PC-3 (cell line): ENCODE measurements around the gene GSK3B. TPM values are rescaled to one million over a fixed set of nuclear protein-coding genes. Genes with fewer than 3 reads are reported as not detected.

Experiments
- ATAC-seq: fragments of 200-7000 bp; cut with Tn5 transposase; 2 replicates; pipeline ENCODE4 v1.9.1; 2020; ENCODE audit warnings: mild to moderate bottlenecking, moderate library complexity
- BruUV-seq: library from RNA; stranded (reverse); fragments of 400-500 nt; replicated peaks from 2 replicates; lab custom pipeline; 2021; lab: Mats Ljungman, UMichigan
- CTCF ChIA-PET: fragments of 300-600 bp; sonication (Branson Sonifier 250); formaldehyde crosslinking; loops from one replicate; lab custom pipeline; 2022; ENCODE audit warnings: antibody characterized with exemption; lab: Charles Lee
- POLR2A ChIA-PET: fragments of 300-600 bp; sonication (Branson Sonifier 250); formaldehyde crosslinking; loops from one replicate; lab custom pipeline; 2022; ENCODE audit warnings: antibody characterized with exemption; ENCODE audit not compliant: unreplicated experiment; lab: Charles Lee
- DNase-seq: peaks from one replicate; pipeline ENCODE4 v3.0.0-alpha.2; 2015
- H2AFZ ChIP-seq: fragments of 300-600 bp; sonication (generic); 2 replicates; pipeline ENCODE4 v1.6.0; 2016; ENCODE audit warnings: antibody characterized with exemption, low read length
- H3F3A ChIP-seq: fragments of 300-600 bp; sonication (generic); one replicate; pipeline ENCODE4 v1.6.0; 2017; ENCODE audit warnings: antibody characterized with exemption, low read length, control low read depth, mild to moderate bottlenecking; ENCODE audit not compliant: unreplicated experiment
- H3K27ac ChIP-seq: fragments of 300-600 bp; sonication (generic); 2 replicates; pipeline ENCODE4 v1.5.1; 2016; ENCODE audit warnings: mild to moderate bottlenecking, low read length
- H3K27me3 ChIP-seq: fragments of 300-600 bp; sonication (generic); 2 replicates; pipeline ENCODE4 v1.6.1; 2016; ENCODE audit warnings: low read length, mixed read lengths
- H3K36me3 ChIP-seq: fragments of 300-600 bp; sonication (generic); 2 replicates; pipeline ENCODE4 v1.6.1; 2016; ENCODE audit warnings: low read depth, mixed run types, low read length, mixed read lengths
- H3K4me1 ChIP-seq: fragments of 300-600 bp; sonication (generic); 2 replicates; pipeline ENCODE4 v1.5.1; 2016; ENCODE audit warnings: low read length; ENCODE audit not compliant: insufficient read depth
- H3K4me2 ChIP-seq: fragments of 300-600 bp; sonication (generic); 2 replicates; pipeline ENCODE4 v1.6.0; 2016; ENCODE audit warnings: low read length
- H3K4me3 ChIP-seq: fragments of 300-600 bp; sonication (generic); 2 replicates; pipeline ENCODE4 v1.5.1; 2016; ENCODE audit warnings: mild to moderate bottlenecking, low read length, mixed read lengths
- H3K79me2 ChIP-seq: fragments of 300-600 bp; sonication (generic); 2 replicates; pipeline ENCODE4 v1.6.1; 2017; ENCODE audit warnings: low read length, mixed read lengths
- H3K9ac ChIP-seq: fragments of 300-600 bp; sonication (generic); 2 replicates; pipeline ENCODE4 v1.6.0; 2016; ENCODE audit warnings: mild to moderate bottlenecking, low read length
- H3K9me2 ChIP-seq: fragments of 300-600 bp; sonication (generic); replicated peaks from 2 replicates; pipeline ENCODE4 v1.6.1; 2016; ENCODE audit warnings: mixed run types, low read length, mixed read lengths
- H3K9me3 ChIP-seq: fragments of 300-600 bp; sonication (generic); 2 replicates; pipeline ENCODE4 v1.6.1; 2016; ENCODE audit warnings: low read length, mixed read lengths
- H4K20me1 ChIP-seq: fragments of 300-600 bp; sonication (generic); 2 replicates; pipeline ENCODE4 v1.6.1; 2016; ENCODE audit warnings: low read length, mixed read lengths
- EZH2 ChIP-seq: fragments of 300-600 bp; sonication (generic); IDR thresholded peaks from one replicate; pipeline ENCODE4 v1.6.1; 2017; ENCODE audit warnings: antibody characterized with exemption, mild to moderate bottlenecking, low read length; ENCODE audit not compliant: unreplicated experiment
- EZH2phosphoT487 ChIP-seq: fragments of 300-600 bp; sonication (generic); IDR thresholded peaks from 2 replicates; pipeline ENCODE4 v1.6.1; 2018; ENCODE audit warnings: mild to moderate bottlenecking, antibody characterized with exemption, low read length, borderline replicate concordance
- intact Hi-C: fragments of 100-400 bp; cut with micrococcal nuclease; formaldehyde crosslinking; loops from 2 replicates; pipeline ENCODE4 v1.9.0; 2023
- total RNA-seq: library from RNA; depleted of rRNA; stranded (reverse); fragments of >200 nt; gene quantifications from 2 replicates; pipeline ENCODE4 v1.2.3, GENCODE V29; 2014
- TF ChIP-seq, protein P1 (sequence below): fragments of 300-600 bp; sonication (generic); conservative IDR thresholded peaks from 2 replicates; pipeline ENCODE4 v1.5.1; 2017; ENCODE audit warnings: antibody characterized with exemption, low read depth, mild to moderate bottlenecking, low read length

Gene GSK3B
- total RNA-seq, 1 experiment from 2014 or later = 55.8 TPM

DNA sequence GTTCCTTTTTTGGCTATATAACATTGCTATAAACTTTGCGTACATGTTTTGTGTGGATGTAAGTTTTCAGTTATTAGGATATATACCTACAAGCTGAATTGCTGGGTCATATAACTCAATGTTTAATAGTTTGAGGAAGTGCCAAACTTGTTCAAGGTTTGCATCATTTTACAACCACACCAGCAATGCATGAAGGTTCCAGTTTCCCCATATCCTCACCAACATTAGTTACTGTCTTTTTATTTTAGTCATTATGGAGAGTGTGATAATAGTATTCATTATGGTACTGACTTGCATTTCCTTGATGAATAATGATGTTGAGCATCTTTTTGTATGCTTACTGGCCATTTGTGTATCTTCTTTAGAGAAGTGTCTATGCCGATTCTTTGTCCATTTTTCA, 200.1 kb downstream of the GSK3B start:
- H4K20me1 ChIP-seq = no peaks in the 10 kb centered on the region
- intact Hi-C loops = loop anchor here (5.0 kb wide), 2 partner anchors 133 to 178 kb away; no protein-coding TSS in a partner anchor
- TF ChIP-seq EZH2 = no peak
- TF ChIP-seq, protein P1, sequence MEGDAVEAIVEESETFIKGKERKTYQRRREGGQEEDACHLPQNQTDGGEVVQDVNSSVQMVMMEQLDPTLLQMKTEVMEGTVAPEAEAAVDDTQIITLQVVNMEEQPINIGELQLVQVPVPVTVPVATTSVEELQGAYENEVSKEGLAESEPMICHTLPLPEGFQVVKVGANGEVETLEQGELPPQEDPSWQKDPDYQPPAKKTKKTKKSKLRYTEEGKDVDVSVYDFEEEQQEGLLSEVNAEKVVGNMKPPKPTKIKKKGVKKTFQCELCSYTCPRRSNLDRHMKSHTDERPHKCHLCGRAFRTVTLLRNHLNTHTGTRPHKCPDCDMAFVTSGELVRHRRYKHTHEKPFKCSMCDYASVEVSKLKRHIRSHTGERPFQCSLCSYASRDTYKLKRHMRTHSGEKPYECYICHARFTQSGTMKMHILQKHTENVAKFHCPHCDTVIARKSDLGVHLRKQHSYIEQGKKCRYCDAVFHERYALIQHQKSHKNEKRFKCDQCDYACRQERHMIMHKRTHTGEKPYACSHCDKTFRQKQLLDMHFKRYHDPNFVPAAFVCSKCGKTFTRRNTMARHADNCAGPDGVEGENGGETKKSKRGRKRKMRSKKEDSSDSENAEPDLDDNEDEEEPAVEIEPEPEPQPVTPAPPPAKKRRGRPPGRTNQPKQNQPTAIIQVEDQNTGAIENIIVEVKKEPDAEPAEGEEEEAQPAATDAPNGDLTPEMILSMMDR = no peak
- no peak for TF ChIP-seq EZH2phosphoT487

DNA sequence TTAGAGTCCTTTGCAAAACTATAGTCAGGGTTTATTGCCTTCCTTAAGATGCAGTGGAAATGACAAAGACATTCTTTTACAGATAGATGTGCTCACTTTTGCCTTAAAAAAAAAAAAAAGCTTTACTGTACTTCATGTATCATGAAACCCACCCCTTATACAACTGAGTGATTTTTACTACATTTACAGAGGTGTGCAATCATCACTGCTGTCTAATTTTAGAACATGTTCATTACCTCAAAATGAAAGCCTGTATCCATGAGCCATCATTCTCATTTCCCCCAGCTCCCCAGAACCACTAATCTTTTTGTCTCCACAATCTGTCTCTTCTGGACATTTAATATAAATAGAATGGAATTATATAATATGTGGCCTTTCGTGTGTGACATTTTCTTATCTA, 200.5 kb downstream of the GSK3B start:
- POLR2A ChIA-PET = no interaction called here
- H3K36me3 ChIP-seq = peaks cover 19% of the 10 kb centered on the region

More for the DNA sequence above, 200.1 kb downstream of the GSK3B start:
- DNase-seq (no peak), ATAC-seq (no peak)
- Histone ChIP-seq H3K9me2 (no peaks in the 10 kb centered on the region), H3K27me3 (no peaks in the 10 kb centered on the region), H3K79me2 (no peaks in the 10 kb centered on the region), H3K9ac (no peak overlapping the region), H3K27ac (no peak overlapping the region), H2AFZ (no peak overlapping the region), H3K4me1 (no peaks in the 10 kb centered on the region), H3K4me2 (no peak overlapping the region), H3K9me3 (peaks cover 9% of the 10 kb centered on the region), H3K4me3 (no peak overlapping the region), H3F3A (no peaks in the 10 kb centered on the region), H3K36me3 (peaks cover 19% of the 10 kb centered on the region)
- CTCF ChIA-PET = no interaction called here
- POLR2A ChIA-PET = no interaction called here
- no TSS peak for BruUV-seq

More for the DNA sequence above, 200.5 kb downstream of the GSK3B start:
- BruUV-seq = no TSS peak
- H4K20me1 ChIP-seq = no peaks in the 10 kb centered on the region
- TF ChIP-seq, protein P1 = no peak
- TF ChIP-seq EZH2 (no peak), EZH2phosphoT487 (no peak)
- peaks cover 13% of the 10 kb centered on the region for H3K9me3 ChIP-seq
- DNase-seq = no peak
- H3K27ac ChIP-seq = no peak overlapping the region
- intact Hi-C loops = loop anchor here (5.0 kb wide), 2 partner anchors 134 to 179 kb away; no protein-coding TSS in a partner anchor
- no peaks in the 10 kb centered on the region for H3K79me2 ChIP-seq
- H3K4me3 ChIP-seq = no peak overlapping the region
- H3K4me2 ChIP-seq = no peak overlapping the region
- no peak for ATAC-seq
- H3K9ac ChIP-seq = no peak overlapping the region
- H3K9me2 ChIP-seq = no peaks in the 10 kb centered on the region
- H3K27me3 ChIP-seq = no peaks in the 10 kb centered on the region
- no peak overlapping the region for H2AFZ ChIP-seq
- H3K4me1 ChIP-seq = no peaks in the 10 kb centered on the region
- H3F3A ChIP-seq = no peaks in the 10 kb centered on the region
- CTCF ChIA-PET = interaction anchor here (0.6 kb wide), 1 partner anchor 202 kb away, joined by 3 read pairs; no protein-coding TSS in a partner anchor
